GM18499 (cell line): ENCODE data around the gene GRHL1.

Experiments used
- ATAC-seq: cut with Tn5 transposase; IDR thresholded peaks from one replicate; pipeline ENCODE4 v1.9.1; 2021; ENCODE audit warnings: moderate number of reproducible peaks; ENCODE audit not compliant: insufficient read depth, unreplicated experiment

The GRHL1 gene

DNA sequence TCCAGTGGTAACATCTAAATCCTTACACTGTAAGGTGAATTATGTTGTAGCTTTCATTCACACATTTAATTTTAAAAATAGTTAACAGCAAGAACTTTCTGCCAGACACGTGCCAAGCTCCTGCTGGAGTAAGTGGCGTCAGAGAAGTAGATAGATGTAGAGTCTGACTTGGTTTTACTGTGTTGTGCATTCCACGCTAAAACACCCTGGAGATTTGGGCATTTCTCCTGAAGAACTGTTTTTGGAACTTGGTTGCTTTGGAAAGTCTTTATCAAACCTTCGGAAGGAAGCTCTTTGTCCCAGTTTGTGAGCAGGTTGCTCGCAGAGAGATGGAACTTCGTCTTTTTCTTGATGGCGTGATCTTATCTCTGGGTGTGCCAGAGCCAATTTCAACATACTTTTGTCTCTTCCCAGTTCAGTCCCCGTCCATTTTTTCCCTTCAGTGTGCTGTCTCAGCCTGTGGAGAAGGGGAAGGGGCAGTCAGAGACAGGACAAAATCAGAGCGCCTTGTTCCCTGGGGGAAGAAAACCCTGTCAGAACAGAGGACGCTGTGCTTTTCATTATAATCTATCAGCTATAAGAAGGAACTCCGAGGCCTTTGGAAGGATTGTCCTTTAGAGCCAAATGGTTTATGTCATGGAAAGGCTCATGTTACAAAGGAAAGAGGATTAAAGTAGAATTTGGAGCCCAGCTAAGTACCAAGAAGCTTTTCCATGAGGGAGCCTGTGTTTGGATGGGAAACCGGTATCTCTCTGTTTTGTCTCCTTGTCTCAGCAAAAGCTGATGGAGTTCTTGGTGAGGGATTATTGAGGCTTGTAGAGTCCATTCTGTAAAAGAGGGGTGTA lies 18.9 kb downstream of the GRHL1 start:
- ATAC-seq, result no peak

DNA sequence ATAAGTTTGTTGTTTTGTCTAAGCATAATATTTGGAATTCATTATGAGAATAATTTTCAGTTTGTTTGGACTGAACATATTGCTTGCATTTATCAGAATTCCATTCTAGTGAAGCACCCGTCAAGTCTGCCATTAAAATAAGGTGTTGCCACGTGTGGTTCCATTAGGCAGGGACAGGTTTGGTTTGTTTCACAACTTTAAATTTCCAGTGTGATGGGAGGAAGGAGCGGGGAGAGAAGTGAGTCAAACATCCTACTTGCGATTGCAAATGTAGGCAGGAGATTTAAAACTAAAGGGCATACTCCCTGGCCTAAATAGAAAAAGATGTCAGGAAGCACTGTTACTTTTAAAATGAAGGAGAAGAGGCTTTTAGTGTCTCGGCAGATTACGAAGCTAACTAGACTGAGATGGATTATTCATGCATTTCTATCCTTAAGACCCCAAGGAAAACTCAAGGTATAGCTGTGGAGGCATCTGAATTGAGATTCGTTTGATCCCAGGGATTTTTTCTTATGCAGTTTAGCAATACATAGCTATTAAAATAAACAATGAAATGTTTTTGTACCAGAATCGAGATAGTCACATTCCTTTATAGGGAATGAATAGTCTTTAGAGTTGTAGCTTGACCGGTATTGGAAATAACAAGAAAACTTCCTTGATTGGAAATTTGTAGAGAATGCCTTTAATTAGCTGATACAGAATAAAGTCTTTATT lies 19.8 kb downstream of the GRHL1 start:
- ATAC-seq, result no peak

DNA sequence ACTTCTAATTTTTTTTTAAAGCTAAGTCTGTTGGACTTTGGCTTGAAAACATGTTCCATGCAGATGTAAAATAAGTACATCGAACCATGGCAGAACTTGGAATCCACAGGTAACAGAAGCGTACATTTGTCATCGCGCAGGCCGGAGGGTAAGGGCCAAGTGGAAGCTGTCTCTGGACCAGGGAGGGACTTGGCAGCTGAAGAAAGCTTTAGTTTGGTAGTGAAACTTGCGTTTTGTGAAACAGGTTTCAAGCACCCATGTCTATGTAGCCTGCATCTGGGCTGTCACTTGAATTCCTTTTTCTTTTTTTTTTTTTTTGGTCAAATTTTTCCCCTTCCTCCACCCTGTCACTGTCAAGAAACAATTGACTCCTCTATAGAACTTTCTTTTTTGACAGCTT lies 20.4 kb downstream of the GRHL1 start:
- no peak for ATAC-seq

DNA sequence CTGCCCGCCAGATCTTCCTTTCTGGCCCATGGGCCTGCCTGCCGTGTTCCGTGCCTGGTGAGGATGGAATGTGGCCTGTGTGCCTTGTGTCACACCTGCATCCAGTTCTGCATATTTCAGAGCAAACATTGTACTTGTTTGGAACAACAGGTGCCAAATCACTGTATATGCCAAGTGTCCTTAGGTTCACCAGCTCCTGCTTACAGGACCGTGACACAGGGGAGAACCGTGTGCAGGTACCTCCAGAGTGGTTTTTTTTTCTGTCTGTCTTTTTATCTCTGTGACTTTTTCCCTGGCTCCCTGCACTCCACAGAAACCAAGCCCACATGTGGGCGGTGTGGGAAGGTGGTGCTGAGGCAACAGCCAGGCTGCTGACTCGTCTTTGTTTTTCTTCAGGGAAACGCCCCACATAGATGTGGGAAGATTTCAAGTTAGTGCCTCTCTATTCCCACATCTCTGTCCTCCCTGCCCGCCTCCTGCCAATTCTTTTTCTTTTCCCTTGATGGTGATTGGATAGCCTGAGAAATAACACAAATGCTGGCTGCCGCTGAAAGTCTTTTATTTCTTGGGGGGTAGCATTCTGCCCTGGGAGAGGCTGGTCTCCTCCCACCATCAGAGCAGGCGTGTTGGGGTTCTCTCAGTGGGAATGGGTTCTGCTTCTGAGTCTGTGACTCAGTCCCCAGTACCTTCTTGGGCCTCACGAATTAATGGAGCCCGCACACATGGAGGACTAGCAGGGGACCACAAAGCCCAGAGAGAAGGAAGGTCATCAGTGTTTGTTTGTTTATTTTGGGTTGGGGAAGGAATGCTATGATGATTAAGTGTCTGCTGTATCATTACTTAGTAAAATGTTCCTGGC lies 21.4 kb downstream of the GRHL1 start:
- ATAC-seq, result no peak

DNA sequence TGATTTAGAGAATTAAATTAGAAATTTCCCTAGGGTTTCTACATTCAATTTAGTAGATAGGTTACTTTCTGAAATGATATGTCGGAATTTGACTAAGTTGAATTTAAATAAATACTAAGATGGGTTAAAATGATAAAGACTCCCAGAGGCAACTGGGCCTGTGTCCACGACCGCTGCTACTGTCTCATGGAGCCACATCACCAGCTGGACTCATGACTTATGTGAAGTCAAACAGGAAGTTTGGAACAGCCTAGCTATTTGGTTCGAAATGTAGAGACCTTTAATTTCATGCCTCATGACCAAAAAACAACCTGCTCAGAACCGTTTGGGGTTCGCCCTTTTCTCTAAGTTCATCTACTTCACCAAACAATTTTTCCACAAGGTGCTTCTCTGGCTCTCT lies 22.2 kb downstream of the GRHL1 start:
- ATAC-seq, result no peak

DNA sequence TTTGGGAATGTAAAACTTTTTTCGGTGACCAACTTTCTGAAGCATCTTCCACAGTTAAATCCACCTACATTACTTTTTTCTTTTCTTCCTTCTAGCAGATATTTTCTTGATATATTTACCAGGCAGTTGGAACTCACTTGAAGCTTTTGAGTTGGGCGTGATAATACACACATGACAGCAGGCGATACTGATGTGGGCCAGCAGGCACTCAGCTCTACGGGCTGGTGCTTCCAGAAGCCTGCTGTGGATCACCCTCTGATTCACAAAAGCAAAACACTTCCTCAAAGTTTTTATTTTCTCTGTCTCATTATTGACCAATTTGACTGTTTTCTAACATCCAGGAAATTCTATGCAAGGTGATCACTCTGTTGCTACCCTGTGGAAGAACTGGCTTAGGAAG lies 22.9 kb downstream of the GRHL1 start:
- ATAC-seq, result no peak

DNA sequence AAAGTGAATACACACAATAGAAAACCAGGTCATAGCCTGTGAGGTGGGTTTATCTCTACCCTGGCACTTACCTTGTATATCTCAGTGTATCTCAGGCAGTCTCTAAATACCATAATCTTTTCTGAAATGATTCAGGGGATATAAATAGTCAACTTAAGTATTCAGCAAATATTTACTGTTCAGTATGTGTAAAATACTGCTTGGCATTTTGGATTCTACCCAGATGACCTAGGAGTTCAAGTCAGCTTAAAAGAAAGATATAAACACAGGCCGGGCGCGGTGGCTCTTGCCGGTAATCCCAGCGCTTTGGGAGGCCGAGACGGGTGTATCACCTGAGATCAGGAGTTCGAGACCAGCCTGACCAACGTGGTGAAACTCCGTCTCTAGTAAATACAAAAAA lies 23.8 kb downstream of the GRHL1 start:
- ATAC-seq, result no peak

DNA sequence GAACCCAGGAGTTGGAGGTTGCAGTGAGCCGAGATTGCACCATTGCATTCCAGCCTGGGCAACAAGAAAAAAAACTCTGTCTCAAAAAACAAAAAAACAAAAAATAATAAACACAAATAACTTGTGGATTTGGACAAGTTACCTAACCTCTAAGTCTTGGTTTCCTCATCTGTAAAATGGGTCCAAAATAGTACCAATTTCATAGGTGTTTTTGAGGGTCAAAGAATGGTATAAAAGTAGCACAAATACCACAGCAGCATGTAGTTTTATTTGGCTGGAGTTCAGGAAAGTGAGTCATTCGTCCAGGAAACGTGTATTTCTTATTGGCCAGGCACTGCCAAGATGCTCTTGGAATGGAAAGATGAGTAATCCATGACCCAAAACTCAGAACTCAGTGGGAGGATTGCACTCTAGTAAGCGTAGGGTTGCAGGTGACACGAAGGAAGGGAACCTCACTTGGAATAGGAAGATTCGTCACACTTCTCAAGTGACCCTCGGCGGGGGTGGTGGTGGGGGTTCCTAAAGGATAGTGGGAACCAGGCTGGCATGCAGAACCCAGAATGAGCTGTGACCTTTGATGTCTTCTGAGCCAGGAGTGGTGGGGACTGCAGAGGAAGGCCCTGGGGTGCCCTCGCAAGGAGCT lies 24.4 kb downstream of the GRHL1 start:
- no peak for ATAC-seq

DNA sequence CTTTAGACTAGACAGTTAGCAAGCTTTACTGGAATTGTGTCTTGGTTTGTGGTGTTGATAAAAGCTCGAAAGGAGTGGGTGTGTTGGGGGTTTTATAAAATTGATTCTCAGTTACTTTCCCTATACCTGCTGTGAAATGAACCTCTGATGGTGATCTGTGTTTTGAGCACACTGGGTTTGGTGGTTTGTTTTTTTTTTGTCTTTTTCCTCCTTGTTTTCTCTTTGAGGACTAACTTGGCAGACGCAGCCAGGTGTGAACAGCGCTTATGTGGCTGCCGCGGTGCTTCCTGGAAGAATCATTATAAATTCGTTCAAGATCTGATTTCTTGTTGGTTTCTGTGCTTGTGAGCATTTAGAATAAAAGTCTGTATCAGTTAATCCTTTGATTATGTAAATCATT lies 28.5 kb downstream of the GRHL1 start:
- no peak for ATAC-seq

DNA sequence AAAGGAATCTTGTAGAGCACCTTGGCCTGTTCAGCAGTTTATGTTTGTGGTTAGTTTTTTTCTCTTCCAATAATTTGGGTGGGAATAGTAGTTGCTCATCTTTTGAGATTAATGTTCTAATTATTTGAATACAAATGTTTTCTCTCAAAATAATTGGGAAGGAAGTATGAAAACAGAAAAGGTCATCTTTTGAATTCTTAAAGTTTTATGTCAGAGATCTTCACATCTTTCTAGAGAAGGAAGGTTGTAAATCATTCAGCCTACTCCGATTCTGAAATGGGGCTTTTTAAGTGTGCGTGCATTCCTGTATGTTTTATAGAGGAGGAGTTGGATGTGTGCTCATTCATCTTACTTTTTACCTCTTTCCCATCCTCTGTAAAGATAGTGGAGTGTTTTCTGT lies 29.0 kb downstream of the GRHL1 start:
- no peak for ATAC-seq

DNA sequence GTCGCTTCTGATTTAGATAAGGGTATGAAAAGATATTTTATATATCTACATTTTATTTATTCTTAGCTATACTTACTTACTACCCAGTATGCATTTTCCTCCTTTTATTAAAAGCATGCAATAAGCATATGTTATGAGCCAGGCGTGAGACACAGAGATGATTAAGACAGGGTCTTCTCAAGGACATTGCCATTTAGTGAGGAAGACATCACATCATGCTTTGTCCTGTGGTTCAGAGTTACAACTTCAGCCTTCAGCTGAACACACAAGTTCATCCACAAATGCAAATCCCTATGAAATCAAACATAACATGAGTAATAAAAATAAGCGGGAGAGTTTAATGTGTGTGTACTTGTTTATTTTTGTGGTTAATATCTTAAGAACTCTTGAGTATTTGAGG lies 30.2 kb downstream of the GRHL1 start:
- ATAC-seq, result no peak

DNA sequence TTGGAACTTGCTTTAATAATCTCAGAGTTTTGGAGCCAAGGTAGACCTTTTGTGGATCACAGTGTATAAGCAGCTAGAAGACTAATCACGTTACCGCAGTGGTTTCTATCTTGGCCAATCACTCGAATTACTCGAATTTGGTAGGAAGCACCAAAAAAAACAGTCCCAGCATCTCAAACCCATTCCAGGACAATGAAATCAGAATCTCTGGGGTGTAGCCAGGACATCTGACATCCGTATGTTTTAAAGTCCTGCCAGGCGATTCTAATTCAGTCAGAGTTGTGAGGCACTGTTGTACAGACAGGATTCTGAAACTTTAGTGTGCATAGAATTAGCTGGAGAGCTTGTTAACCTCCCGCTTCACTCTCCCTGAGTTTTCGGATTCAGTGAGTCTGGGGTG lies 30.8 kb downstream of the GRHL1 start:
- ATAC-seq, result no peak

DNA sequence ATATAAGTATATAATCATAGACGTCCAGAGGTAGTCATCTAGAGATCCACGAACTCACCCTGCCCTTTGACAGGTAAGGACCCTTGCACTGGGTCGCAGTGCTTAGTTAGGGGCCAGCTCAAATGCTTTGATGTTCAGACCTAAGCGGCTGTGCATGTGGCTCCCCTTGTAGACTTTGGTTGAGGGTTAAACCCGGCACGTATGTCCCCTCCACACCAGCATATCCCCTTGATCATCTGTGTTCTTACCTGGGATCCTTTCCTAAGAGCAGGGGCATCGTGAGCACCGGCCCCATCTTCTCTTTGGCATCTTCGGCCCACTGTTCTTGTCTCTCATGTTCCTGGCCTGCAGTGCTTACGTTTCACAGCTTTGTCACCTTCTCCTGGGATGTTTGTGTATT lies 31.4 kb downstream of the GRHL1 start:
- no peak for ATAC-seq

DNA sequence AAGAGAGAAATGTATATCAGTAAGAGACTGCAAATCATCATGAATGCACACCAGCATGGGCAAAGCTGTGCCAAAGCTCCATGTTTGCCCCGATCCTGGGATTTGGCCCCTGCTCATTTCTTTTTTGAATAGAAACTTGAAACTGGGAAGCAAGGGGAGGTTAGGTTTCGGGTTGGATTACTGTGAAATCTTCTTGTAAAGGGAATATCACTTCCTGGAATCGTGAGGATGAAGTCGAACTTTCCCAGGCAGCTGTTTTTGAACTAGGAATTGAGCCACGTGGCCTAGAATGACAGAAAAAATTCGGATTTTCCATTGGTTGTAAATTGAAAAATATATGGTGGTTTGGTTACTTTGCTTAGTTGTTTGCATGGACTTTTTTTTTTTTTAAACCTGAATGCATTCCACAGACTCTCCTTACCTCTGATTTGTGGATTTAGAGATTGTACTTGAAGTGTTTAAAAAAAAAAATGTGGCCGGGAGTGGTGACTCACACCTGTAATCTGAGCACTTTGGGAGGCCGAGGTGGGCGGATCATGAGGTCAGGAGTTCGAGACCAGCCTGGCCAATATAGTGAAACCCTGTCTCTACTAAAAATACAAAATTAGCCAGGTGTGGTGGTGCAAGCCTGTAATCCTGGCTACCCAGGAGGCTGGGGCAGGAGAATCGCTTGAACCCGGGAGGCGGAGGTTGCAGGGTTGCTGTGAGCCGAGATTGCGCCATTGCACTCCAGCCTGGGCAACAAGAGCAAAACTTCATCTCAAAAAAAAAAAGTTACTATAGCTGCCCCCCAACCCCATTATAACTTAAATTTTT lies 32.1 kb downstream of the GRHL1 start:
- no peak for ATAC-seq

DNA sequence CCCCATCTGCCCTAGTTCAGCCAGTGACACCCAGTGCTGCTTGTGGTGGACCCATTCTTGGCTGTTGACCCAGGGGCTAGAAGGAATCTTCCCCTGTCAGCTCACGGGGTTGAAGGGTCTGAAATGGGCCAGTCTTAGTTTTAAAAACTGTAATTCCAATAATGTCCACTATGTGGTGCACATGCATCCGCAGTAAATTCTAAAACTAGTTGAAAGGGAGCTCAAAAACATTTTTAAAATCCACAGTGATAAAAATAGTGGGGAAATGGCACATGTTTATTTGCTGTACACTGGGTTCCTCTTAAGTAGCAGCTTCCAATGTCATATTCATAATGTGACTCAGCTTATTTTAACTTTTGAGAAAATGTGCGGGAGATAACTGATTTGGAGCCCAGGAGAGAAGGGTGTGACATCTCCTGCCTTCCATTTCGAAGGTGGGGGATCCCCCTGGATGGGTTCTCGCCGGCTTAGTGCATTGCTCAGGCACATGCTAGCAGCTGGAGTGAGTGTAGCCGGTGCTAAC lies 32.8 kb downstream of the GRHL1 start:
- ATAC-seq, result no peak

DNA sequence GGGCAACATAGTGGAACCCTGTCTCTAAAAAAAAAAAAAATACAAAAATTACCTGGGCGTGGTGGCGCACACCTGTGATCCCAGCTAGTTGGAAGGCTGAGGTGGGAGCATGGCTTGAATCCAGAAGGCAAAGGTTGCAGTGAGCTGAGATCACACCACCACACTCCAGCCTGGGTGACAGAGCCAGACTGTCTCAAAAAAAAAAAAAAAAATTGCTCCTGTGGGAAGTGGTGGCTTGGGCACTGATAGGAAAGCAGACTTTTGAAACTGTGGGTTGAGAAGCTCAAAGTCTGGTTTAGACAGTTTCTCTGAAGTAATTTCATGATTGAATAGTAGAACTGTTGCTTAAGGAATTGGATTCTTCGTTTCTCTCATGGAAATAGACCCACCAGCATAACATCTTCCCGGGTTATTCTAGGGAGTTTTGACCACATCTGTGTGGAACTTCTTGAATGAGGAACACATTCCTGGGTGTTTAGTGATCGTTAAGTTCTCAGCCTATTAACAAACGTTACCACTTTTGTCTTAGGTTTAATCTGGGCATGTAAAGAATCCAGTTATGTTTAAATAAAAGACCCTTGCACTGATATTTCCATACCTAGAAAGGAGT lies 33.5 kb downstream of the GRHL1 start:
- no peak for ATAC-seq

DNA sequence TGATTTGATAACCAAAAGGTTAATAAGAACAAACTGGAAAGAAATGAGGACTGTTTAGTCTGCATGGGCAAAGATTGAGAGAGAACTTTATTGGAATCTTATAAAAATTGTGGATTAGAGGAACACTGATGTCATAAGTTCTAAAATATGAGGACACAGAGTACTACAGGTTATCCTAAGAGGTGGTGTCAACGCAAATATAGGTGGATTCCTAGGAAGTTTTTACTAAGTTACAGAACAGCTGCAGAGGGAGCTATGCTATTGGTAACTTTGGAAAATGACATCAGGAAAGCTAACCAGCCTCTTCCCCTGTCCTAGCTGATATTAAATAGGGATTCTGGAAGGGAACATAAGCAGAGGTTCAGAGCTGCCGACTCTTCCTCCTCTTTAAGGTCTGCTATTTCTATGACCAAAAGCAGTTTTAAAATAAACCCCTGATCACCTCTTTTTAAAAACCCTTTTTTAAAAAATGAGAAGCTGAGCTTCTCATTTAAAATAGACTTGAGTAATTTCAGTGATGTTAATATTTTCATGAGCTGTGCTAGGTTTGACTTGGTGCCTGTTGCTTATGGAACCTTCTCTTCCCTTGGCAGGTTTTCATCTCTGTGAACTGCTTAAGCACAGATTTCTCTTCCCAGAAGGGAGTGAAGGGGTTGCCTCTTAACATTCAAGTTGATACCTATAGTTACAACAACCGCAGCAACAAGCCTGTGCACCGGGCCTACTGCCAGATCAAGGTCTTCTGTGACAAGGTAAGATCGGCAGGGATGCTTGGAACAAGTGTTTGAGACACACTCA lies 34.2 kb downstream of the GRHL1 start:
- ATAC-seq, result no peak

DNA sequence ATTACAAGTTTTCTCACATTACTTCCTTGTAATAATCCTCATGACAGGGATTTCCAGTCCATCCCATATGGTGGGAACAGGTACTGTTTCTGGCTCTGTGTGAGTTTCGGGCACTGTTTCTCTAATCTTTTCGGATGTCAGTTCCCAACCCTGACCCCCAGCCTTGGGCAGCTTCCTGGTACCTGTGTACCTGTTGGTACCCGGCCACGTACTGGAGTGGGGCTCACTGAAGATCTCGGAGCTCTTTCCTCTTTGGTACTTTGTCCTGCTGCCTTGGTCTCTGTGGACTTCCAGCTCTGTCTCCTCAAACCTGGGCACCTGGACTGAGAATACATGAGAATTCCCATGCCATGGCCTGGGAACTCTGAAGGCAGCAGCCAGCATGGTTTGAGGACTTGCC lies 36.8 kb downstream of the GRHL1 start:
- no peak for ATAC-seq
